Type B pancreatic cell (in vitro differentiated cells): ENCODE results near the gene MYL6B. TPM values are rescaled to one million over a fixed set of nuclear protein-coding genes. Genes with fewer than 3 reads are reported as not detected.
A peak's percentile ranks its signal among the peaks of the same experiment; 100 is the strongest.

Experiments used
- DNase-seq: peaks from one replicate; pipeline ENCODE4 v3.0.0; 2021; ENCODE audit warnings: mixed read lengths; ENCODE audit not compliant: unreplicated experiment; ENCODE audit errors: extremely low spot score
- H3K27ac Mint-ChIP-seq: 2 replicates; pipeline ENCODE4 v1.8.0; 2021; ENCODE audit warnings: mild to moderate bottlenecking, mixed read lengths
- H3K27me3 Mint-ChIP-seq: 2 replicates; pipeline ENCODE4 v1.8.0; 2021; ENCODE audit warnings: mixed read lengths
- H3K36me3 Mint-ChIP-seq: 2 replicates; pipeline ENCODE4 v1.8.0; 2021; ENCODE audit warnings: mixed read lengths
- H3K4me1 Mint-ChIP-seq: one replicate; pipeline ENCODE4 v1.8.0; 2021; ENCODE audit warnings: mixed read lengths; ENCODE audit not compliant: unreplicated experiment
- H3K4me3 Mint-ChIP-seq: 2 replicates; pipeline ENCODE4 v1.8.0; 2021; ENCODE audit warnings: mild to moderate bottlenecking, mixed read lengths
- H3K9me3 Mint-ChIP-seq: 2 replicates; pipeline ENCODE4 v1.8.0; 2021; ENCODE audit warnings: mixed read lengths
- CTCF ChIP-seq: fragments of 200-600 bp; sonication (generic); conservative IDR thresholded peaks from 2 replicates; pipeline ENCODE4 v1.5.0; 2021; ENCODE audit warnings: antibody characterized with exemption, mild to moderate bottlenecking
- total RNA-seq: library from RNA; stranded (reverse); gene quantifications from 2 replicates; pipeline ENCODE4 v1.2.1, GENCODE V29; 2021; ENCODE audit warnings: low replicate concordance

MYL6B gene
- total RNA-seq, 1 donor from 2014 or later, result 161 TPM

- peak; percentile 28 for TF ChIP-seq CTCF
- Mint-ChIP-seq H3K4me3 (no peak overlapping the region), H3K27me3 (no peaks in the 10 kb centered on the region), H3K4me1 (no peaks in the 10 kb centered on the region), H3K27ac (no peak overlapping the region), H3K36me3 (peaks cover 21% of the 10 kb centered on the region), H3K9me3 (no peaks in the 10 kb centered on the region)
- DNase-seq, result no peak
Observed at GRCh38 chr12:56205445-56205844, 53.1 kb downstream of the MYL6B start.

GRCh38 chr12:56206452-56207166 lies 54.2 kb downstream of the MYL6B start:
- TF ChIP-seq CTCF, result peak; percentile 73
- no peak overlapping the region for H3K27ac Mint-ChIP-seq
- H3K36me3 Mint-ChIP-seq, result peaks cover 28% of the 10 kb centered on the region
- H3K27me3 Mint-ChIP-seq, result no peaks in the 10 kb centered on the region
- no peak for DNase-seq
- H3K9me3 Mint-ChIP-seq, result no peaks in the 10 kb centered on the region
- H3K4me3 Mint-ChIP-seq, result no peak overlapping the region
- H3K4me1 Mint-ChIP-seq, result no peaks in the 10 kb centered on the region

Other genes starting within 250 kb of the MYL6B start
- gene PYM1, start 224.7 kb upstream of the MYL6B start, total RNA-seq, result 28.0 and 33.7 TPM in 2 replicates
- gene DGKA, start 221.4 kb upstream of the MYL6B start, total RNA-seq, result 28.6 and 46.6 TPM in 2 replicates
- 1.4 and 136 TPM in 2 replicates for gene PMEL, start 186.5 kb upstream of the MYL6B start, total RNA-seq
- 52.8 and 82.8 TPM in 2 replicates for gene CDK2, start 185.8 kb upstream of the MYL6B start, total RNA-seq
- gene RAB5B, start 178.5 kb upstream of the MYL6B start, total RNA-seq, result 105 and 131 TPM in 2 replicates
- gene SUOX, start 155.3 kb upstream of the MYL6B start, total RNA-seq, result 28.4 and 34.6 TPM in 2 replicates
- 6.1 and 21.0 TPM in 2 replicates for gene IKZF4, start 131.5 kb upstream of the MYL6B start, total RNA-seq
- gene RPS26, start 110.7 kb upstream of the MYL6B start, total RNA-seq, result 20.2 and 38.7 TPM in 2 replicates
- 76.5 and 176 TPM in 2 replicates for gene ERBB3, start 72.4 kb upstream of the MYL6B start, total RNA-seq
- gene PA2G4, start 48.0 kb upstream of the MYL6B start, total RNA-seq, result 115 and 141 TPM in 2 replicates
- gene RPL41, start 36.0 kb upstream of the MYL6B start, total RNA-seq, result 4,566 and 4,714 TPM in 2 replicates
- gene ZC3H10, start 34.3 kb upstream of the MYL6B start, total RNA-seq, result 11.6 and 12.1 TPM in 2 replicates
- gene ESYT1, start 24.3 kb upstream of the MYL6B start, total RNA-seq, result 81.4 and 96.3 TPM in 2 replicates
- gene MYL6, start 5.8 kb downstream of the MYL6B start, total RNA-seq, result 1,223 and 1,943 TPM in 2 replicates
- 92.8 and 147 TPM in 2 replicates for gene SMARCC2, start 36.9 kb downstream of the MYL6B start, total RNA-seq
- 33.7 and 37.7 TPM in 2 replicates for gene RNF41, start 69.3 kb downstream of the MYL6B start, total RNA-seq
- 37.5 and 40.0 TPM in 2 replicates for gene NABP2, start 71.8 kb downstream of the MYL6B start, total RNA-seq
- gene SLC39A5, start 77.5 kb downstream of the MYL6B start, total RNA-seq, result 23.0 and 37.7 TPM in 2 replicates
- gene ANKRD52, start 105.8 kb downstream of the MYL6B start, total RNA-seq, result 52.9 and 56.1 TPM in 2 replicates
- 21.3 and 26.4 TPM in 2 replicates for gene COQ10A, start 114.4 kb downstream of the MYL6B start, total RNA-seq
- gene CS, start 147.7 kb downstream of the MYL6B start, total RNA-seq, result 278 and 290 TPM in 2 replicates
- 194 and 217 TPM in 2 replicates for gene CNPY2, start 163.4 kb downstream of the MYL6B start, total RNA-seq
- 58.3 and 77.5 TPM in 2 replicates for gene PAN2, start 181.4 kb downstream of the MYL6B start, total RNA-seq
- gene IL23A, start 186.3 kb downstream of the MYL6B start, total RNA-seq, result 0.48 and 1.3 TPM in 2 replicates
- 132 and 139 TPM in 2 replicates for gene STAT2, start 207.5 kb downstream of the MYL6B start, total RNA-seq
- not detected in 2 replicates for gene APOF, start 210.3 kb downstream of the MYL6B start, total RNA-seq